A172 (cell line): ENCODE results near the gene DCUN1D3. TPM values are rescaled to one million over a fixed set of nuclear protein-coding genes. Genes with fewer than 3 reads are reported as not detected.
A peak's percentile ranks its signal among the peaks of the same experiment; 100 is the strongest.

Experiments
- DNase-seq: peaks from one replicate; pipeline ENCODE4 v3.0.0-alpha.2; 2015; ENCODE audit warnings: low spot score
- total RNA-seq: library from RNA; depleted of rRNA; stranded (reverse); fragments of >200 nt; shearing (Covaris generic); gene quantifications from 2 replicates; pipeline ENCODE4 v1.2.3, GENCODE V29; 2014; rRNA removed

The DCUN1D3 gene
- total RNA-seq, 1 experiment from 2014 or later = 26.1 TPM

DNA sequence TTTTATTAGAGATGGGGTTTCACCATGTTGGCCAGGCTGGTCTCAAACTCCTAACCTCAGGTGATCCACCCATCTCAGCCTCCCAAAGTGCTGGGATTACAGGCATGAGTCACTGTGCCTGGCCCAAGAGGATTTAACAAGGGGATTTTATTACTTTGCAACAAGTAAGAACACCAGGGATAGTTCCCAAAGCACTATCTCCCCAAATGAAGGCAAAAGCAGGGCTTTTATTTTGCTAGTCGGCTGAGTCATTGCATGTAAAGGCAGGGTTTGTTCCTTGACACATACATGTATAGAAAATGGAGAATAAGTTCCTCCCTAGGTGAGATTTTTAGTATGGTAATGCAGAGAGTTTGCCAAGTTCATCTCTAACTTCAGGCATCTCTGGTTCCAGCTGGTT is 69.8 kb downstream of the DCUN1D3 start:
- no peak for DNase-seq

DNA sequence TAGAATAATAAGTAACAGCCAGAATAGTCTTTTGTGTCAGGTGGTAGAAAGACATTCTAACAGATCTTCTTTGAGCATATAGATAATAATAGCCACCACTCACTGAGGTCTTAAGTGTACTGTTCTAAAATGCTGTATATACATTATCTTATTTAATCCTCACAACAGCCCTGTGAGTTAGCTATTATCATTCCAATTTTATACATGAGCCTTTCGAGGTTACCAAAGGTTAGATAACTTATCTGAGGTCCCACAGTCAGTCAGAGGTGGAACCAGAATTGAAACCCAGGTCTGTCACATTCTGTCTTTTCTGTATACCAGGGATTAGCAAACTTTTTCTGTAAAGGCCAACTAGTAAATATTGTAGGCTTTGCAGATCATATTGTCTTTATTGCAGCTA is 70.6 kb downstream of the DCUN1D3 start:
- no peak for DNase-seq

- DNase-seq = no peak
Observed at GRCh38 chr16:20826039-20826566, 74.1 kb downstream of the DCUN1D3 start.

DNA sequence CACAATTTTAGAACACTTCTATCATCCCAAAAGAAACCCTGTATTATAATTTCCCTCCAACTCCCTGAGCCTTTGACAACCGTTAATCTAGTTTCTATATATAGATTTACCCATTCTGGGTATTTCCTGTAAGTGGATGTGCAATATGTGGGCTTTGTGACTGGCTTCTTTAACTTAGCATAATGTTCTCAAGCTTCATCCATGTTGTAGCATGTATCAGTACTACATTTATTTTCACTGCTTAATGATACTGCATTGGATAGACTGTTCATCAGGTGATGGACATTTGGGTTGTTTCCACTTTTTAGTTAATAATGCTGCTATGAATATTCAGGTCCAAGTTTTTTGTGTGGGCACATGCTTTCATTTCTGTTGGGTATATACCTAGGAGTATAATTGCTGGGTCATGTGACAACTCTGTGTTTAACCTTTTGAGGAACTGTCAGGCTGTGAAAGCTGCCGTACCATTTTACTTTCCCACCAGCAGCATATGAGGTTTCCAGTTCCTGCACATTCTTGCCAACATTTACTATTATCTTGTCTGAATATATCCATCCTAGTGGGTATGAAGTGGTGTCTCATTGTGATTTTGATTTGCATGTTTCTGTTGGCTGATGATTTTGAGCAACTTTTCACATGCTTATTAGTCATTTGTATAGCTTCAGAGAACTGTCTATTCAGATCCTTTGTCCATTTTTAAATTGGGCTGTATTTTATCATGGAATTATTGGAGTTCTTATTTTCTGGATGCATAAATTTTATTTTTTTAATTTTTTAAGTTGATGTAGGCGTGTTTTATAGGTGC is 77.4 kb downstream of the DCUN1D3 start:
- no peak for DNase-seq

- DNase-seq = no peak
Observed at GRCh38 chr16:20821682-20822081, 78.5 kb downstream of the DCUN1D3 start.

DNA sequence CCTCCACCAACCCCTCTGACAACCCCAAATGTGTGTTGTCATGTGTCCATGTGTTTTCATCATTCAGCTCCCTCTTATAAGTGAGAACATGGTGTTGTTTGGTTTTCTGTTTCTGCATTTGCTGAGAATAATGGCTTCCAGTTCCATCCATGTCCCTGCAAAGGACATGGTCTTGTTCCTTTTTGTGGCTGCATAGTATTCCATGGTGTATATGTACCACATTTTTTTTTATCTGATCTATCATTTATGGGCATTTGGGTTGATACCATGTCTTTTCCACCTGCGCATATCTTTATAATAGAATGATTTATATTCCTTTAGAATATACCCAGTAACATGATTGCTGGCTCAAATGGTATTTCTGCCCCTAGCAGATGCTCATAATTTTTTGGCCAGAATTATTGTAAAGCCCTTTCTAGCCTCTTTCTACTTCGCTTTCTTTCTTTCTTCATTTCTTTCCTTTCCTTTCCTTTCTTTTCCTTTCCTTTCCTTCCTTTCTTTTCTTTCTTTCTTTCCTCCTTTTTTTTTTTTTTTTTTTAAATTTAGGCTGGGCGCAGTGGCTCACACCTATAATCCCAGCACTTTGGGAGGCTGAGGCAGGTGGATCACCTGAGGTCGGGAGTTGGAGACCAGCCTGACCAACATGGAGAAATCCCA is 81.1 kb downstream of the DCUN1D3 start:
- DNase-seq = no peak

DNA sequence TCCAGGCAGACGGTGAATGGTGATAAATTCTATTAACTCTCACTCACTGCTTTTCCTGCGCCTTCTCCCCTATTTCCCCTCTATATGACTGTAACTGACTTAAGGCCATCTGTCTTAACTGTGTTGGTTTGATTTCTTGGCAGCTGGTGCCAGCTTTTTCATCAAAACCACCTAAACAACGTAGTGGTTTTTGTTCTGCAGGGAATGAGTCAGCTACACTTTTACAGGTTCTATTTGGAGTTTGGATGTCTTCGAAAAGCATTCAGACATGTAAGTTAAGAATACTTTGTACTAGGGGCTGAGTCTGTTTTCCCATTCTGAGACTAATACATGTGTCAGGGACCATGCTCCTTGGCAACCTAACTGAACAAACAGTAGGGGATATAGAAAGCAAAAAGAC is 85.4 kb downstream of the DCUN1D3 start:
- DNase-seq = peak; percentile 38

DNA sequence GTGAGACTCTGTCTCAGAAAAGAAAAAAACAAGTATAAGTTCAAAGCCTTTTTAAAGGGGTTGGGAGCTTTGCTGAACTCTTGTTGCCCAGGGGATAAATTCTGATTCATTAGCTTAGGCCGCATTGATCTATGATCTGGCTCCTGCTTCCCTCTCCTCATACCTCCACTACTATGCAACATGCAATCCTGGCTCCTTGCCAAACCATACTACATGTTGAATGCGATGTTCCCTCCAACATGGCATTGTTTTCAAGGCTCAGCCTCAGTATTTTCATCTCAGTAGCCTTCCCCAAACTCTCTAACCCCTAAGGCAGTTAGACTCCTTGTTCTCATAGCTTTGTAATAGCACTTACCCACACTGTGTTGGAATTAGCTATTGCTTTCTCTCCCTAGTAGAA is 87.6 kb downstream of the DCUN1D3 start:
- no peak for DNase-seq

DNA sequence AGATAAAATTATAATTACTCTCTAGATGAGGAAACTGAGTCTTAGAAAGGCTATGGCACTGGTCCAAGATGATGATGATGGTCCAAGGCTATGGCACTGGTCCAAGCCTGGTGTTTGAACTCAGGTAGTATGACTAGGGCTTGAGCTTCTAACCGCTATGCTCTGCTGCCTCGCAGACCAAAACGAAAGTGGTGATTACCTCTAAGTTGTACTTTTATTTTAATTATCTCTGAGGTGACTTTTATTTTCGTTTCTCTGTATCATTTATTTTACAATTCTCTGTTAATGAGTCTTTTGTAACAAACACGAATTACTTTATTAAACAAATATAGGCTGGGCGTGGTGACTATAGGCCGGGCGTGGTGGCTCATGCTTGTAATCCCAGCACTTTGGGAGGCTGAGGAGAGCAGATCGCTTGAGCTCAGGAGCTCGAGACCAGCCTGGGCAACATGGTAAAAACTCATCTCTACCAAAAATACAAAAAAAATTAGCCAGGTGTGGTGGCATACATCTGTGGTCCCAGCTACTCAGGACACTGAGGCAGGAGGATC is 88.2 kb downstream of the DCUN1D3 start:
- DNase-seq = no peak

DNA sequence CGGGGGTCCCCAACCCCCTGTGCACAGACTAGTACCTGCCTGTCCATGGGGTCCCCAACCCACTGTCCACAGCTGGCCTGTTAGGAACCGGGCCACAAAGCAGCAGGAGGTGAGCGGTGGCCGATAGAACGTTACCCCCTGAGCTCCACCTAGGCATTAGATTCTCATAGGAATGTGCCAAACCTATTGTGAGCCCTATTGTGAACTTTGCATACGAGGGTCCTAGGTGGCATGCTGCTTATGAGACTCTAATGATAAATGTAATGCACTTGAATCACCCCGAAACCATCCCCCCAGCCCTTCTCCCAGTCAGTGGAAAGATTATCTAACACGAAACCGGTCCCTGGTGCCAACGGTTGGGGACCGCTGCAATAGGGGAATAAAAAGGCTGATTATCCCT is 92.3 kb downstream of the DCUN1D3 start:
- DNase-seq = no peak

DNA sequence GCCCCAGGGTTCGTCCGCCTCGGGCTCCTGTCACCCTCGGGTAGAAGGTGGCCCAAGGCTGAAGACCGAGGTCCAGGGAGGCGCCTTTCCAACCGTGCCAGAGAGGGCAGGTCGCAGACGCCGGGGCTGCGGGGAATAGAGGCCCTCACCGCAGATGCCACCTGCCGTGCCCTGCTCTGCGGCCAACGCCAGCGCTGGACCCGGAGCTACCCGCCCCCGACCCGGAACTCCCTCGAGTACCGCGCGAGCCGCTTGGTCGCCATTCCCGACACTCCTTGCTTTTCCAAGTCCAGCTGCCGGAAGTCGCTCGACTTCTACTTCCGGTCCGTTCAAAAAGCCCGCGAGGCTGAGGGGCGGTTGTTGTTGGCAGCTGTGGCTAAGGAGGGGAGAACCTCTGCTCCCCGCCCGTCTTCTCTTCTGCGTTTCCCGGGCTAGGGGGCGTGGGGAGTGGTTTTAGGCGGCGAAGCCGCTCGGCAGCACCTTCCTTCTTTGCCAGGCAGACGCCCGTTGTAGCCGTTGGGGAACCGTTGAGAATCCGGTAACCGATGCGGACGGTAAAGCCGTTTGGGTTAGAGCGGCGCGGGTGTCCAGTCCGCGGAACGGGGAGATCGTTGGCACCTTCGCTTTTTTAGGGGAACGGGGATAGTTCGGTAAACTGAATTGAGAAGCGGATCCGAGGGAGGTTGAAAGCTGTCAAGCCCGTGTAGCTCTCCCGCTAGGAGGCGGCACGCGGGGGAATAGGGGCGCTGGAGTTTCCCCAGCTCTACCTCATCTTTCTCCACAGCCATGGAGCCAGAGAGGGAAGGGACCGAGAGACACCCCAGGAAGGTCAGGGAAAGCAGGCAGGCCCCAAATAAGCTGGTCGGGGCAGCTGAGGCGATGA is 93.7 kb downstream of the DCUN1D3 start, which contains the start of the genes ERI2 and REXO5:
TSS of gene ERI2 (minus strand) at position 305 of the 883 bp plus-strand sequence. CDS start at position 263, 42 bp downstream.
TSS of gene REXO5 (plus strand) at position 360 of the 883 bp plus-strand sequence. CDS start at position 787, 427 bp downstream.
- DNase-seq = peak; percentile 94

- DNase-seq = peak; percentile 5
Observed at GRCh38 chr16:20805684-20806167, 94.4 kb downstream of the DCUN1D3 start.

Other genes starting within 250 kb of the DCUN1D3 start
- gene ACSM1, start 202.7 kb downstream of the DCUN1D3 start, total RNA-seq = not detected in 2 replicates
- 51.0 and 67.4 TPM in 2 replicates for gene THUMPD1, start 158.5 kb downstream of the DCUN1D3 start, total RNA-seq
- gene ACSM3, start 136.3 kb downstream of the DCUN1D3 start, total RNA-seq = 0.96 and 1.00 TPM in 2 replicates
- 47.0 and 49.5 TPM in 2 replicates for gene ERI2, start 93.9 kb downstream of the DCUN1D3 start, total RNA-seq
- gene REXO5, start 93.8 kb downstream of the DCUN1D3 start, total RNA-seq = 14.5 and 17.9 TPM in 2 replicates
- 58.3 and 77.2 TPM in 2 replicates for gene LYRM1, start 413 bp upstream of the DCUN1D3 start, total RNA-seq